ENCODE results near the gene MAML3. TPM values are rescaled to one million over a fixed set of nuclear protein-coding genes. Genes with fewer than 3 reads are reported as not detected.

The MAML3 gene
- polyA plus RNA-seq, 3 donors, result 16.4 to 16.8 (median 16.8) TPM

GRCh38 chr4:140105436-140105835, 48.5 kb downstream of the MAML3 start:
- no peak for DNase-seq (ENCODE audit: low read depth in 3 of 3, low spot score in 2 of 3)

- DNase-seq (ENCODE audit: low read depth in 3 of 3, low spot score in 2 of 3), result no peak
These were observed 50.3 kb downstream of the MAML3 start for GRCh38 chr4:140103676-140104075.

GRCh38 chr4:140102421-140102820, 51.6 kb downstream of the MAML3 start:
- no peak for DNase-seq (ENCODE audit: low read depth in 3 of 3, low spot score in 2 of 3)

GRCh38 chr4:140100771-140101170, 53.2 kb downstream of the MAML3 start:
- DNase-seq (ENCODE audit: low read depth in 3 of 3, low spot score in 2 of 3), result no peak

GRCh38 chr4:140099983-140100382, 54.0 kb downstream of the MAML3 start:
- DNase-seq (ENCODE audit: low read depth in 3 of 3, low spot score in 2 of 3), result no peak

- DNase-seq (ENCODE audit: low read depth in 3 of 3, low spot score in 2 of 3), result no peak
These were observed 55.4 kb downstream of the MAML3 start for GRCh38 chr4:140098455-140099160.

- no peak for DNase-seq (ENCODE audit: low read depth in 3 of 3, low spot score in 2 of 3)
These were observed 56.4 kb downstream of the MAML3 start for GRCh38 chr4:140097572-140097971.

GRCh38 chr4:140096921-140097320, 57.1 kb downstream of the MAML3 start:
- DNase-seq (ENCODE audit: low read depth in 3 of 3, low spot score in 2 of 3), result no peak

GRCh38 chr4:140096483-140096861, 57.5 kb downstream of the MAML3 start:
- no peak for DNase-seq (ENCODE audit: low read depth in 3 of 3, low spot score in 2 of 3)

- DNase-seq (ENCODE audit: low read depth in 3 of 3, low spot score in 2 of 3), result no peak
These were observed 58.1 kb downstream of the MAML3 start for GRCh38 chr4:140095694-140096482.

- DNase-seq (ENCODE audit: low read depth in 3 of 3, low spot score in 2 of 3), result no peak
These were observed 59.3 kb downstream of the MAML3 start for GRCh38 chr4:140094438-140095420.

- no peak for DNase-seq (ENCODE audit: low read depth in 3 of 3, low spot score in 2 of 3)
These were observed 61.7 kb downstream of the MAML3 start for GRCh38 chr4:140092094-140092851.

GRCh38 chr4:140091305-140091704, 62.7 kb downstream of the MAML3 start:
- no peak for DNase-seq (ENCODE audit: low read depth in 3 of 3, low spot score in 2 of 3)

- no peak for DNase-seq (ENCODE audit: low read depth in 3 of 3, low spot score in 2 of 3)
These were observed 63.7 kb downstream of the MAML3 start for GRCh38 chr4:140090215-140090731.

- no peak for DNase-seq (ENCODE audit: low read depth in 3 of 3, low spot score in 2 of 3)
These were observed 64.8 kb downstream of the MAML3 start for GRCh38 chr4:140089216-140089615.

- DNase-seq (ENCODE audit: low read depth in 3 of 3, low spot score in 2 of 3), result no peak
These were observed 65.5 kb downstream of the MAML3 start for GRCh38 chr4:140088323-140088967.

- no peak for DNase-seq (ENCODE audit: low read depth in 3 of 3, low spot score in 2 of 3)
These were observed 68.1 kb downstream of the MAML3 start for GRCh38 chr4:140085881-140086280.

- DNase-seq (ENCODE audit: low read depth in 3 of 3, low spot score in 2 of 3), result no peak
These were observed 68.8 kb downstream of the MAML3 start for GRCh38 chr4:140085062-140085622.

- no peak for DNase-seq (ENCODE audit: low read depth in 3 of 3, low spot score in 2 of 3)
These were observed 69.6 kb downstream of the MAML3 start for GRCh38 chr4:140084385-140084784.
